ENCODE data around the gene AFAP1. TPM values are rescaled to one million over a fixed set of nuclear protein-coding genes. Genes with fewer than 3 reads are reported as not detected.

The AFAP1 gene
- total and polyA plus RNA-seq, 2 experiments from 2014 or later, result 10.5 to 31.9 TPM

DNA sequence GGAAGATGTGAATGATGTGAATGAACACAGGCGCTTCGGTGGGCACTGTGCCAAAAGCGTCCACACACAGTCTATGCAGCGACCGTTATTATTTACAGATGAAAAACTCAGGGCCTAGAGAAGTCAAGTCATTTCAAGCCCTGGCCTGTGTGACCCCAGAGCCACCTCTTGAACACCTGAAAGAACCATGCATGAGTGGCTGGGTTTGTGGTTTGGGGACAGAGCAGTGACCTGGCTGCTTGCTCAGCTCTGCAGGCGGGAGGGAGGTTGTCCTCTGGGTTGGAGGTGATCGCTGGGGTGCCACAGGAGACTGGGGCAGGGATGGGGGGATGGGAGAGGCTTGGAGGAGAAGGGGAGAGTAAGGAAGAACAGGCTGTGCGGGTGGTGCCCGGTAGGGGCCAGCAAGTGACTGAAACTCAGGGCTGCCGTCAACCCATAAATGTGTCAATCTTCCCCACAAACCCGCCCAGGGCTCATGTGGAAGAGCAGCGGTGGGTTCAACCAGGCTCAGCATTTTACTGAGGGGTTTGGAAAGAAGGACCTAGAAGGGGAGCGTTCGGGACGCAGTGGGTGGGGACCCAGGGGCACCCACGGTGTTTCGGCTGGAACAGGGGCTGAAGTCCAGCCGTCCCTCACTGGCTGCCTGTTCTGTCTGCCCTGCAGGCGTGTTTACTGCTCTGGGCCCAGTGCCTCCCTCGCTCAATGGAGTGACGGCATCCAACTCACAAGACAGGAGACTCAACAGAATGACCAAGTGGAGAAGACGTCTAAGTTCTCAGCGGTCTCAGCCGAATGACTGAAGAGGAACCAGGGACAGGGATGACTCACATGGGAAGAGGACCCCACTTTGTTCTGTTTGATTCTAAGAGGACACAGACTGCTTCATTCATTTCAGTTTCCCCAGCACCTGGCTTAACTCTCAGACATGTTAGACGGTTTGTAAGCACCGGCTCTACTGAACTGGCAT, 167.8 kb downstream of the AFAP1 start:
- H3K27ac ChIP-seq, result no peak overlapping the region
- DNase-seq (ENCODE audit: low read depth in 1 of 2, low spot score in 1 of 2), result no peak
- no peak overlapping the region for H3K4me3 ChIP-seq
- H3K27me3 ChIP-seq, result no peaks in the 10 kb centered on the region
- H3K36me3 ChIP-seq, result peaks cover 21% of the 10 kb centered on the region
- no peaks in the 10 kb centered on the region for H3K9me3 ChIP-seq (ENCODE audit: low read depth)
- no peak for TF ChIP-seq CTCF (IDR thresholded peaks at IDR 0.05; ENCODE audit: low read depth, low read length)
- H3K4me1 ChIP-seq (ENCODE audit: low read depth), result no peaks in the 10 kb centered on the region

DNA sequence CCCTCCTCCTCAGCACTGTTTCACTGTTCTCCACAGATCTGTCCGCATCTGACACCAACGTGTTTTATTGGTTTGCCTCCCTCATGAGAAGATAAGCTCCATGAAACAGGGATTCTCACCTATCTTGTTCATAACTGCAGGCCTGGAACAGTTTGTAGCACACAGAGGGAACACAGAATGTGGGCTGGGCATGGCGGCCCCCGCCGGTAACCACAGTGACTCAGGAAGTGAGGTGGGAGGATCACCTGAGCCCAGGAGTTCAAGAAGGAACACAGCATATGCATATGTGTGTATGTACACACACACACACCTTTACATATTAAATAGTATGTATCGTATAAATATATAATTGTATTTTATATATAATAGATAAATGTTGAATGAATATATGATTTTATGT, 168.6 kb downstream of the AFAP1 start:
- Histone ChIP-seq H3K4me3 (no peak overlapping the region), H3K9me3 (ENCODE audit: low read depth) (no peaks in the 10 kb centered on the region), H3K27me3 (no peaks in the 10 kb centered on the region), H3K36me3 (peaks cover 21% of the 10 kb centered on the region), H3K27ac (no peak overlapping the region), H3K4me1 (ENCODE audit: low read depth) (no peaks in the 10 kb centered on the region)
- DNase-seq (ENCODE audit: low read depth in 1 of 2, low spot score in 1 of 2), result no peak
- no peak for TF ChIP-seq CTCF (IDR thresholded peaks at IDR 0.05; ENCODE audit: low read depth, low read length)

DNA sequence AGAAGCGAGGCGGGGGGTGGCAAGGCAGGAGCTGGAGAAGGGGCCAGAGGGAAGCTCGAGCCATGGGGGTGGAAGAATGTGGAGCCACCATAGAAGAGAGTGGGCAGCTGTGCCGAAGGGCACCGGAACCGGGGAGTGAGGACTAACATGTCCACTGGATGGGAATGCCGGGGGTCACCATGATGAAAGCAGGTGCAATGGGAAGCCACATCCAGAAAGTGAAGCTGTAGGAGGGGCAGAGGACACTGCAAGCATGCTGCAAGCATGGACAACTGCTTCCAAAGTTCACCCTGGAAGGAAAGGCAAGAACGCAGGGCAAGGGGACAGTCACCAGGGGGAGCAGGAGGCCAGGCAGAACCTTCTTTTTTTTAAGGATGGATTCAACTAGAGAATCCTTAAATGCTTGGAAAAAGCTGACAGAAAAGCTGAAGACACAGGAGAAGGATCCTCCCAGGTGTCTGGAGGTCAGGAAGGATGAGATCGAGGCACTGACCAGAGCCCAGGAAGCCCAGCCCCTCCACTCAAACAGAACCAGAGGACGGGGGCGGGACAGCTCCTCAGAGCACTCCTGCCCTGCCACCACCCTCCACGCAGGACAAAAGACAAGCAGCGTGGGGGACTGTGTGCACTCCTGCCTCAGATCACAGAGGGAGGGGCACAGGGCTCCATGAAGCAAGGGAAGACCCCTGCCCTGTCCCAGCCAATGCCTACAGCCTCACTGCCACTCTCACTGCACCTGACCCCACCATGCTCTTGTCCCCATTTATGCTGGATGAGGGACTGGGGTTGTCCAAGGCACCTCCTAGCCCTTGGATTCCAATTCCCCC, 169.2 kb downstream of the AFAP1 start:
- H3K4me3 ChIP-seq, result no peak overlapping the region
- peaks cover 21% of the 10 kb centered on the region for H3K36me3 ChIP-seq
- H3K27me3 ChIP-seq, result no peaks in the 10 kb centered on the region
- no peak overlapping the region for H3K27ac ChIP-seq
- peak; percentile 42 to 46 for DNase-seq (ENCODE audit: low read depth in 1 of 2, low spot score in 1 of 2)
- H3K9me3 ChIP-seq (ENCODE audit: low read depth), result no peaks in the 10 kb centered on the region
- no peaks in the 10 kb centered on the region for H3K4me1 ChIP-seq (ENCODE audit: low read depth)
- peak; percentile 53 for TF ChIP-seq CTCF (IDR thresholded peaks at IDR 0.05; ENCODE audit: low read depth, low read length)

- Histone ChIP-seq H3K9me3 (ENCODE audit: low read depth) (no peaks in the 10 kb centered on the region), H3K4me3 (no peak overlapping the region), H3K27ac (no peak overlapping the region), H3K27me3 (no peaks in the 10 kb centered on the region), H3K4me1 (ENCODE audit: low read depth) (no peaks in the 10 kb centered on the region), H3K36me3 (peaks cover 20% of the 10 kb centered on the region)
- TF ChIP-seq CTCF (IDR thresholded peaks at IDR 0.05; ENCODE audit: low read depth, low read length), result no peak
- DNase-seq (ENCODE audit: low read depth in 1 of 2, low spot score in 1 of 2), result no peak
Measured at GRCh38 chr4:7769396-7770223, 170.1 kb downstream of the AFAP1 start.

GRCh38 chr4:7768736-7769135, 170.9 kb downstream of the AFAP1 start:
- no peaks in the 10 kb centered on the region for H3K27me3 ChIP-seq
- H3K9me3 ChIP-seq (ENCODE audit: low read depth), result no peaks in the 10 kb centered on the region
- peaks cover 12% of the 10 kb centered on the region for H3K36me3 ChIP-seq
- no peak overlapping the region for H3K27ac ChIP-seq
- no peak for DNase-seq (ENCODE audit: low read depth in 1 of 2, low spot score in 1 of 2)
- no peak overlapping the region for H3K4me3 ChIP-seq
- no peak for TF ChIP-seq CTCF (IDR thresholded peaks at IDR 0.05; ENCODE audit: low read depth, low read length)
- no peaks in the 10 kb centered on the region for H3K4me1 ChIP-seq (ENCODE audit: low read depth)

Data from cardiac muscle cell (in vitro differentiated cells and primary cell).